HepG2 (cell line): ENCODE results near the gene ARMH1. TPM values are rescaled to one million over a fixed set of nuclear protein-coding genes. Genes with fewer than 3 reads are reported as not detected.

Source experiments
- ATAC-seq: fragments of 200-7000 bp; cut with Tn5 transposase; 3 replicates; pipeline ENCODE4 v1.9.1; 2020; ENCODE audit warnings: mild to moderate bottlenecking, moderate library complexity
- BruUV-seq: library from RNA; stranded (reverse); fragments of 400-500 nt; replicated peaks from 2 replicates; lab custom pipeline; 2021; lab: Mats Ljungman, UMichigan
- CTCF ChIA-PET: fragments of 300-600 bp; formaldehyde crosslinking; extraction: SDS; loops from one replicate; lab custom pipeline; 2021; ENCODE audit warnings: low total read pairs, inconsistent platforms, low intra/inter-chr PET ratio; lab: Yijun Ruan, JAX
- POLR2A ChIA-PET: fragments of 350-600 bp; sonication (Branson Sonifier 250); formaldehyde crosslinking; loops from one replicate; lab custom pipeline; 2020; ENCODE audit warnings: antibody characterized with exemption, inconsistent platforms; lab: Yijun Ruan, JAX
- DNase-seq: peaks from one replicate; pipeline ENCODE4 v3.0.0-alpha.2; 2015; ENCODE audit warnings: low spot score
- FAIRE-seq: peaks from 3 replicates; lab custom pipeline; 2011; peaks lifted over from hg19 to GRCh38; lab: Jason Lieb, UNC
- H2AFZ ChIP-seq: one replicate; pipeline ENCODE4 v1.6.1; 2011; ENCODE audit warnings: low read length, inconsistent platforms
- H3K27ac ChIP-seq: fragments of 300-600 bp; 3 replicates; pipeline ENCODE4 v1.8.0; 2011; ENCODE audit warnings: mixed run types, mild to moderate bottlenecking, mixed read lengths, low read length, inconsistent platforms; ENCODE audit not compliant: insufficient read depth; ENCODE audit errors: extremely low read length
- H3K27me3 ChIP-seq, 2 experiments: fragments of 200-600 bp in 1 of 2; 2 replicates in 1 of 2; 3 replicates in 1 of 2; pipeline versions ENCODE4 v1.6.0 to v1.8.0; 2011; ENCODE audit warnings: low read length in 2 of 2, mild to moderate bottlenecking in 2 of 2, moderate library complexity in 2 of 2, inconsistent platforms in 1 of 2; ENCODE audit not compliant: insufficient read depth in 2 of 2, control insufficient read depth in 1 of 2
- H3K36me3 ChIP-seq, 2 experiments: fragments of 200-600 bp in 1 of 2; replicated peaks in 1 of 2; 2 replicates in 1 of 2; 3 replicates in 1 of 2; pipeline versions ENCODE4 v1.5.1 to v1.8.0; 2011; ENCODE audit warnings: low read length in 2 of 2, inconsistent platforms in 1 of 2; ENCODE audit not compliant: insufficient read depth in 2 of 2, control insufficient read depth in 1 of 2
- H3K4me1 ChIP-seq: 2 replicates; pipeline ENCODE4 v1.5.1; 2012; ENCODE audit warnings: low read length, inconsistent platforms; ENCODE audit not compliant: insufficient read depth
- H3K4me2 ChIP-seq: 2 replicates; pipeline ENCODE4 v1.6.0; 2011; ENCODE audit warnings: low read depth, low read length, inconsistent platforms
- H3K4me3 ChIP-seq, 3 experiments: fragments of 200-600 bp in 1 of 3; sonication (generic), shearing (Covaris generic) in 1 of 3; replicated peaks in 1 of 3; 2 replicates each; pipeline ENCODE4 v1.5.1; 2011 to 2016; ENCODE audit warnings: low read length in 3 of 3, inconsistent platforms in 2 of 3, low read depth in 2 of 3, mild to moderate bottlenecking in 2 of 3, control low read depth in 1 of 3, mixed read lengths in 1 of 3; ENCODE audit not compliant: insufficient read depth in 1 of 3
- H3K79me2 ChIP-seq: one replicate; pipeline ENCODE4 v1.6.1; 2011; ENCODE audit warnings: low read length, inconsistent platforms; ENCODE audit not compliant: insufficient read depth
- H3K9ac ChIP-seq: 2 replicates; pipeline ENCODE4 v1.6.0; 2011; ENCODE audit warnings: mild to moderate bottlenecking, low read depth, low read length, inconsistent platforms; ENCODE audit not compliant: insufficient read depth
- H3K9me3 ChIP-seq: 2 replicates; pipeline ENCODE4 v1.5.1; 2012; ENCODE audit warnings: mild to moderate bottlenecking, low read length
- H4K20me1 ChIP-seq: 2 replicates; pipeline ENCODE4 v1.6.0; 2011; ENCODE audit warnings: inconsistent platforms, mild to moderate bottlenecking, low read length, moderate library complexity; ENCODE audit not compliant: insufficient read depth
- GATA4 ChIP-seq: sonication (generic); IDR thresholded peaks from 2 replicates; pipeline ENCODE4 v1.6.1; 2016; ENCODE audit warnings: antibody characterized with exemption, low read depth, borderline replicate concordance
- KMT2A ChIP-seq: sonication (generic); formaldehyde crosslinking; IDR thresholded peaks from 2 replicates; pipeline ENCODE4 v1.4.0; 2020; ENCODE audit warnings: missing genetic modification reagents
- MAFF ChIP-seq: IDR thresholded peaks from 2 replicates; pipeline ENCODE4 v1.6.1; 2011; ENCODE audit warnings: low read depth, low read length, improper control_type of control experiment
- MAFK ChIP-seq, 2 experiments: IDR thresholded peaks in 1 of 2; conservative IDR thresholded peaks in 1 of 2; 2 replicates each; pipeline ENCODE4 v1.6.1; 2011; ENCODE audit warnings: improper control_type of control experiment in 2 of 2, low read length in 2 of 2
- RFXAP ChIP-seq: sonication (generic); formaldehyde crosslinking; IDR thresholded peaks from 2 replicates; pipeline ENCODE4 v1.4.0; 2020; ENCODE audit warnings: missing genetic modification reagents, borderline replicate concordance
- RXRB ChIP-seq: IDR thresholded peaks from 2 replicates; pipeline ENCODE4 v1.6.1; 2016; ENCODE audit warnings: borderline replicate concordance, missing genetic modification reagents, missing compliant biosample characterization
- SATB2 ChIP-seq: sonication (generic); formaldehyde crosslinking; IDR thresholded peaks from 2 replicates; pipeline ENCODE4 v1.5.0; 2020; ENCODE audit warnings: missing genetic modification reagents
- YEATS4 ChIP-seq: sonication (generic); formaldehyde crosslinking; IDR thresholded peaks from 2 replicates; pipeline ENCODE4 v1.4.0; 2020; ENCODE audit warnings: missing genetic modification reagents, borderline replicate concordance
- ZNF30 ChIP-seq: sonication (generic); formaldehyde crosslinking; IDR thresholded peaks from 2 replicates; pipeline ENCODE4 v1.5.0; 2020; ENCODE audit warnings: mild to moderate bottlenecking, missing genetic modification reagents
- ZNF7 ChIP-seq: IDR thresholded peaks from 2 replicates; pipeline ENCODE4 v1.6.1; 2016; ENCODE audit warnings: missing biosample characterization, missing genetic modification reagents
- ZNF747 ChIP-seq: sonication (generic); formaldehyde crosslinking; IDR thresholded peaks from 2 replicates; pipeline ENCODE4 v1.8.1; 2023; ENCODE audit warnings: missing genetic modification reagents, mild to moderate bottlenecking, borderline replicate concordance
- WGBS: methylation state at CpG from one replicate; pipeline ENCODE4 v1.1.6; 2017; ENCODE audit warnings: low lambda C conversion rate; 5-methylcytosine and 5-hydroxymethylcytosine counted together
- in situ Hi-C: cut with HindIII; loops from 2 replicates; pipeline ENCODE4 v1.10.0; 2017; ENCODE audit warnings: low pct_unique_long_range_greater_than_20kb; ENCODE audit not compliant: extremely low pct_ligation_motif_present
- intact Hi-C: fragments of 100-400 bp; cut with micrococcal nuclease; formaldehyde crosslinking; loops from one replicate; pipeline ENCODE4 v1.10.0; 2022; ENCODE audit not compliant: unreplicated experiment
- polyA plus RNA-seq, 8 experiments: library from polyadenylated mRNA; depleted of rRNA in 3 of 8; stranded (reverse) in 7 of 8; unstranded in 1 of 8; fragments of >200 nt; fragmentation: Illumina TruSeq in 4 of 8; extraction: Trizol in 4 of 8; gene quantifications; 2 replicates each; pipeline versions ENCODE4 v1.2.1 to v1.2.3, GENCODE V29; 2011 to 2016; ENCODE audit warnings: low read depth in 4 of 8, missing spikeins in 1 of 8, mixed read lengths in 1 of 8; ENCODE audit not compliant: insufficient read depth in 1 of 8
- total RNA-seq, 5 experiments: library from RNA; depleted of rRNA; stranded (reverse); fragments of >200 nt; fragmentation: Illumina TruSeq; extraction: Trizol; gene quantifications; 2 replicates each; pipeline ENCODE4 v1.2.3, GENCODE V29; 2016; ENCODE audit warnings: low read depth in 1 of 5
- TF ChIP-seq, protein P1 (sequence below): IDR thresholded peaks from 2 replicates; pipeline ENCODE4 v1.6.1; 2016; ENCODE audit warnings: low read depth, missing genetic modification reagents, missing compliant biosample characterization
- TF ChIP-seq, protein P2 (sequence below): sonication (generic); formaldehyde crosslinking; IDR thresholded peaks from 2 replicates; pipeline ENCODE4 v1.4.0; 2020; ENCODE audit warnings: missing genetic modification reagents

ARMH1 gene
- total and polyA plus RNA-seq, 2 of the 13 experiments (the other 11 are each of a cell fraction or from before 2014, with no cell fraction given), result 0.69 TPM; not detected in 1

DNA sequence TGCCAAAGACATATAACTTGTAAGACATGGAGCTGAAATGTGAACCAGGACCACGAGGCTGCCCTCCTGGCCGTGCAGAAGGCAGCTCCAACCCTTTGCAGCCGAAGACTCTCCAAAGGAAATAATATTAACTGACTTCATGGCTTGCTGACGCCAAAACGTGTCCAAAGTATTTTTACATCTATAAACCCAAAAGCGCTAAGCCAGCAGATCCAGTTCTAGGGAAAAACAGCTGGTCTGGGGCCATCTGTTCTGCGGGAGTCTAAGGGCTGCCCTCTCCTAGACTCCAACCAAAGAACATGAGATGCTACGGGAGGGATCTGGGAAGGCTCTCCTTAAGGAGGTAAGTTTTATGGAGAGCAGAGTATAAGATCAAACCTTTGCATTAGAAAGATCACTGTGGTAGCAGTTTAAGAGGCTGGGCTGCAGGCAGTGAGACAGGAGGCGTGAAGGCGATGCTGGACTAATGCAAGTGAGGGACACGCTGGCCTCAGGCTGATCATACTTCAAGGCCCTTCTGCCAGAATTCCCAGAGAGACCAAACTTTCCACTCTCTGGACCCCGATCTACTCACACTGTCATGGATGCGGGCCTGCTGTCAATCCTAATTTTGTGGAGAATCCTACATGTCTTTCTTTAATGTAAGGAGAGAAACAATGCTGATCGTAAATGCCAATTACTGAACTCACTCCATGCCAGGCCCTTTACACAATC lies 1.4 kb upstream of the ARMH1 start:
- no peak for FAIRE-seq
- Histone ChIP-seq H3K4me3 (peak overlapping the region; percentile 64 to 76 (median 67)), H3K27ac (peak overlapping the region; percentile 93)

DNA sequence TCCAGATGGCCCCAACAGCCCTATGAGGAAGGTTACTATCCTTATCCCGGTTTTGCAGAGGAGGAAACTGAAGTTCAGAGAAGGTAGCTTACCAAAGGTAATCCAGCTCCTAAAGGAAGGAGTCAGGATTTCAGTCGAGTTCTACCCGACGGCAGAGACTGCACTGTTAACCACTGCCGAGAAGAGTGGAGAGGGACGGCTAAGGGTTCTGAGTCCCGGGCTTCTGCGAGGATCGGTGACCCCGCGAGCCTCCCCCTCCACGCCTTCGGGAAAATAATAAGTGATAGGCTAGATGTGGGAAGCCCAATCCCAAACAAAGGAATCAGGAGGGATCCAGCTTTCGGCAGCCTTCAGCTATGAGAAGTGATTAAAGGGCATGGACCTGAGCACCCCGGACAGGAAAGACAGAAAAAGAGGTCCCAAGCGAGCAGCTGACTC lies 820 bp upstream of the ARMH1 start:
- peak overlapping the region; percentile 93 for H3K27ac ChIP-seq
- H3K4me1 ChIP-seq, result peaks cover 59% of the 10 kb centered on the region
- TF ChIP-seq, protein P1, sequence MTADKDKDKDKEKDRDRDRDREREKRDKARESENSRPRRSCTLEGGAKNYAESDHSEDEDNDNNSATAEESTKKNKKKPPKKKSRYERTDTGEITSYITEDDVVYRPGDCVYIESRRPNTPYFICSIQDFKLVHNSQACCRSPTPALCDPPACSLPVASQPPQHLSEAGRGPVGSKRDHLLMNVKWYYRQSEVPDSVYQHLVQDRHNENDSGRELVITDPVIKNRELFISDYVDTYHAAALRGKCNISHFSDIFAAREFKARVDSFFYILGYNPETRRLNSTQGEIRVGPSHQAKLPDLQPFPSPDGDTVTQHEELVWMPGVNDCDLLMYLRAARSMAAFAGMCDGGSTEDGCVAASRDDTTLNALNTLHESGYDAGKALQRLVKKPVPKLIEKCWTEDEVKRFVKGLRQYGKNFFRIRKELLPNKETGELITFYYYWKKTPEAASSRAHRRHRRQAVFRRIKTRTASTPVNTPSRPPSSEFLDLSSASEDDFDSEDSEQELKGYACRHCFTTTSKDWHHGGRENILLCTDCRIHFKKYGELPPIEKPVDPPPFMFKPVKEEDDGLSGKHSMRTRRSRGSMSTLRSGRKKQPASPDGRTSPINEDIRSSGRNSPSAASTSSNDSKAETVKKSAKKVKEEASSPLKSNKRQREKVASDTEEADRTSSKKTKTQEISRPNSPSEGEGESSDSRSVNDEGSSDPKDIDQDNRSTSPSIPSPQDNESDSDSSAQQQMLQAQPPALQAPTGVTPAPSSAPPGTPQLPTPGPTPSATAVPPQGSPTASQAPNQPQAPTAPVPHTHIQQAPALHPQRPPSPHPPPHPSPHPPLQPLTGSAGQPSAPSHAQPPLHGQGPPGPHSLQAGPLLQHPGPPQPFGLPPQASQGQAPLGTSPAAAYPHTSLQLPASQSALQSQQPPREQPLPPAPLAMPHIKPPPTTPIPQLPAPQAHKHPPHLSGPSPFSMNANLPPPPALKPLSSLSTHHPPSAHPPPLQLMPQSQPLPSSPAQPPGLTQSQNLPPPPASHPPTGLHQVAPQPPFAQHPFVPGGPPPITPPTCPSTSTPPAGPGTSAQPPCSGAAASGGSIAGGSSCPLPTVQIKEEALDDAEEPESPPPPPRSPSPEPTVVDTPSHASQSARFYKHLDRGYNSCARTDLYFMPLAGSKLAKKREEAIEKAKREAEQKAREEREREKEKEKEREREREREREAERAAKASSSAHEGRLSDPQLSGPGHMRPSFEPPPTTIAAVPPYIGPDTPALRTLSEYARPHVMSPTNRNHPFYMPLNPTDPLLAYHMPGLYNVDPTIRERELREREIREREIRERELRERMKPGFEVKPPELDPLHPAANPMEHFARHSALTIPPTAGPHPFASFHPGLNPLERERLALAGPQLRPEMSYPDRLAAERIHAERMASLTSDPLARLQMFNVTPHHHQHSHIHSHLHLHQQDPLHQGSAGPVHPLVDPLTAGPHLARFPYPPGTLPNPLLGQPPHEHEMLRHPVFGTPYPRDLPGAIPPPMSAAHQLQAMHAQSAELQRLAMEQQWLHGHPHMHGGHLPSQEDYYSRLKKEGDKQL (CRISPR knock-in tag), result no peak
- TF ChIP-seq RXRB (CRISPR knock-in tag) (no peak), ZNF30 (CRISPR knock-in tag) (no peak), YEATS4 (CRISPR knock-in tag) (no peak), RFXAP (CRISPR knock-in tag) (no peak), SATB2 (CRISPR knock-in tag) (no peak)
- TF ChIP-seq, protein P2, sequence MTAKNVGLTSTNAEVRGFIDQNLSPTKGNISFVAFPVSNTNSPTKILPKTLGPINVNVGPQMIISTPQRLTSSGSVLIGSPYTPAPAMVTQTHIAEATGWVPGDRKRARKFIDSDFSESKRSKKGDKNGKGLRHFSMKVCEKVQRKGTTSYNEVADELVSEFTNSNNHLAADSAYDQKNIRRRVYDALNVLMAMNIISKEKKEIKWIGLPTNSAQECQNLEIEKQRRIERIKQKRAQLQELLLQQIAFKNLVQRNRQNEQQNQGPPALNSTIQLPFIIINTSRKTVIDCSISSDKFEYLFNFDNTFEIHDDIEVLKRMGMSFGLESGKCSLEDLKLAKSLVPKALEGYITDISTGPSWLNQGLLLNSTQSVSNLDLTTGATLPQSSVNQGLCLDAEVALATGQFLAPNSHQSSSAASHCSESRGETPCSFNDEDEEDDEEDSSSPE, result no peak

More for the DNA sequence above, 1.4 kb upstream of the ARMH1 start:
- WGBS, result 78% methylated on average over 14 of the region's 14 CpGs
- BruUV-seq, result TSS peak; percentile 69
- peak overlapping the region; percentile 95 for H3K4me2 ChIP-seq
- DNase-seq, result no peak
- TF ChIP-seq ZNF7 (CRISPR knock-in tag) (peak; percentile 98), GATA4 (0 out of 2 replicates have a peak, but pooled peaks have one; percentile 2), MAFF (0 out of 2 replicates have a peak, but pooled peaks have one; percentile 4), MAFK (conservative IDR thresholded peaks at IDR 0.05 in 1 of 2, IDR thresholded peaks at IDR 0.05 in 1 of 2; ENCODE audit: low read length in 2 of 2) (0 out of 4 replicates have a peak, but pooled peaks of 1 of the 2 experiments have one; percentile 9), ZNF747 (CRISPR knock-in tag) (no peak), KMT2A (CRISPR knock-in tag) (0 out of 2 replicates have a peak, but pooled peaks have one; percentile 9)
- in situ Hi-C loops (no loop called here), intact Hi-C loops (no loop called here)
- H3K9me3 ChIP-seq, result no peaks in the 10 kb centered on the region
- peaks cover 3% of the 10 kb centered on the region for H3K79me2 ChIP-seq
- no peaks in the 10 kb centered on the region for H3K27me3 ChIP-seq
- H3K9ac ChIP-seq, result peak overlapping the region; percentile 87
- H3K36me3 ChIP-seq, result 0 out of 5 replicates have a peak, but pooled peaks cover 0 to 2% of the 10 kb centered on the region in 2 experiments
- no peak overlapping the region for H2AFZ ChIP-seq
- peaks cover 53% of the 10 kb centered on the region for H3K4me1 ChIP-seq
- POLR2A ChIA-PET, result interaction anchor here (1.2 to 3.5 kb wide), 12 partner anchors 11 to 389 kb away, joined by 3 to 34 read pairs (median 8); partner anchors contain the start of gene RNU5D-1
- CTCF ChIA-PET, result no interaction called here
- no peak for ATAC-seq
- no peaks in the 10 kb centered on the region for H4K20me1 ChIP-seq

More for the DNA sequence above, 820 bp upstream of the ARMH1 start:
- BruUV-seq, result no TSS peak
- H3K4me2 ChIP-seq, result peak overlapping the region; percentile 95
- 0 out of 5 replicates have a peak, but pooled peaks cover 0 to 2% of the 10 kb centered on the region in 2 experiments for H3K36me3 ChIP-seq
- ATAC-seq, result peak; percentile 9
- under 1% methylated on average over 16 of the region's 16 CpGs for WGBS
- no peaks in the 10 kb centered on the region for H4K20me1 ChIP-seq
- no peaks in the 10 kb centered on the region for H3K27me3 ChIP-seq
- H3K9me3 ChIP-seq, result no peaks in the 10 kb centered on the region
- no peak for DNase-seq
- peak; percentile 23 for FAIRE-seq
- in situ Hi-C loops, result no loop called here
- ChIA-PET POLR2A (interaction anchor here (0.6 to 3.5 kb wide), 21 partner anchors 10 to 473 kb away, joined by 3 to 34 read pairs (median 6); partner anchors contain the start of gene RNU5D-1), CTCF (no interaction called here)
- peak overlapping the region; percentile 64 to 76 (median 67) for H3K4me3 ChIP-seq
- peaks cover 3% of the 10 kb centered on the region for H3K79me2 ChIP-seq
- intact Hi-C loops, result loop anchor here (1.0 kb wide), 1 partner anchor 18 kb away; no protein-coding TSS in a partner anchor
- peak overlapping the region; percentile 87 for H3K9ac ChIP-seq
- H2AFZ ChIP-seq, result no peak overlapping the region
